Psoas muscle (tissue), 8 donors: ENCODE measurements around the gene FOXJ3. TPM values are rescaled to one million over a fixed set of nuclear protein-coding genes. Genes with fewer than 3 reads are reported as not detected.

Experiments
- ATAC-seq, 4 donors: fragments of 200-7000 bp; cut with Tn5 transposase; one replicate each; pipeline ENCODE4 v1.9.1; 2020; ENCODE audit warnings: moderate library complexity in 3 of 4, mild to moderate bottlenecking in 2 of 4
- DNase-seq, 2 donors: peaks; one replicate each; pipeline ENCODE4 v3.0.0-alpha.2; 2020
- H3K27ac ChIP-seq: fragments of 200-600 bp; one replicate; pipeline ENCODE4 v1.8.0; 2022
- H3K27me3 ChIP-seq, 3 donors: fragments of 200-600 bp in 1 of 3; one replicate each; pipeline versions ENCODE4 v1.6.1 to v1.8.0; 2013 to 2022; ENCODE audit warnings: low read length in 2 of 3, mild to moderate bottlenecking in 2 of 3, moderate library complexity in 1 of 3; ENCODE audit not compliant: insufficient read depth in 3 of 3
- H3K36me3 ChIP-seq, 2 donors: fragments of 200-600 bp in 1 of 2; one replicate each; pipeline versions ENCODE4 v1.6.1 to v1.8.0; 2013 to 2022; ENCODE audit warnings: low read depth in 1 of 2, mild to moderate bottlenecking in 1 of 2, moderate library complexity in 1 of 2; ENCODE audit not compliant: insufficient read depth in 1 of 2
- H3K4me1 ChIP-seq: fragments of 200-600 bp; one replicate; pipeline ENCODE4 v1.8.0; 2022
- H3K4me3 ChIP-seq: fragments of 200-600 bp; one replicate; pipeline ENCODE4 v1.8.0; 2022; ENCODE audit warnings: mild to moderate bottlenecking
- H3K9me3 ChIP-seq: fragments of 200-600 bp; one replicate; pipeline ENCODE4 v1.8.0; 2022
- WGBS, 3 donors: extraction: QIAGEN DNeasy Blood & Tissue Kit; methylation state at CpG; one replicate each; pipeline versions ENCODE4 v1.1.6 to v1.1.7; 2013; 5-methylcytosine and 5-hydroxymethylcytosine counted together
- intact Hi-C, 2 donors: fragments of 100-400 bp; cut with DNase I; formaldehyde crosslinking; loops; one replicate each; pipeline versions ENCODE4 v1.11.0 to v1.14.2; 2022
- polyA plus RNA-seq, 3 donors: library from polyadenylated mRNA; stranded (reverse); fragments of 200-250 nt; gene quantifications; one replicate each; pipeline ENCODE4 v1.2.3, GENCODE V29; 2013
- total RNA-seq, 4 donors: library from RNA; stranded (reverse); fragmentation: NEBNext Ultra II Directional in 2 of 4; extraction: Animal tissue kit (Norgen Biotek cat#: 25700) in 2 of 4; gene quantifications; one replicate each; pipeline versions ENCODE4 v1.2.1 to v1.2.4, GENCODE V29; 2021 to 2023
- TF ChIP-seq, protein P1 (sequence below): fragments of 200-600 bp; IDR thresholded peaks from one replicate; pipeline ENCODE4 v1.8.0; 2022; ENCODE audit warnings: antibody characterized with exemption
- donor health status: healthy with polysubstance abuse.
- donor health status: DM: no; HTN: no; CAD: no; lungs with moderate emphysema.
- donor health status: Bipolar disorder and iron deficiency.
- donor health status: healthy.
- donor health status: DM: yes; HTN: yes; CAD: no.
- donor health status: DM: no; HTN: no; CAD: no.
- donor health status: DM: no; HTN: no; CAD: no.
- donor health status: DM: yes; HTN: yes; CAD: no.

Gene FOXJ3
- total and polyA plus RNA-seq, 7 donors: 15.1 to 53.1 (median 47.9) TPM

DNA sequence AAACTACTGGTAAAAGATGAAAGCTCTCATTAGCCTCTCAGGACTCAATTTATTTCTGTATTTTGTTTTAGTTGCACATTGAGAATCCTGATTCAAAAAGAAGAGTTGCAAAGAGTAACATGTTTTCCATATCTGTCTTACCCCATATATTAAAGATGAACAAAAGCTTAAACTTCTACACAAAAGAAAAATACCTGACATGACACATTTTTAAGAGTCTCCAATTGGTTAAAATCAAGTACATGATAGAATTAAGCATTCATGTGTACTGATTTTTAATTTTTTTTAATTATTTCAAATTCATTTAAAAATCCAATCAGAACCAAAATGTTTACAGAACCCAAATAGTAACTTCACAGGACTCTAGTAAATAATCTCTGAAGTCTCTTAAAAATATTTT lies 72.0 kb downstream of the FOXJ3 start:
- intact Hi-C loops: no loop called here
- Histone ChIP-seq H3K27ac (no peak overlapping the region), H3K4me3 (no peak overlapping the region), H3K4me1 (peaks cover 50% of the 10 kb centered on the region), H3K9me3 (no peaks in the 10 kb centered on the region), H3K36me3 (peaks cover 0 to 14% of the 10 kb centered on the region in 2 donors), H3K27me3 (no peaks in the 10 kb centered on the region)
- ATAC-seq (no peak), DNase-seq (no peak)
- TF ChIP-seq, protein P1, sequence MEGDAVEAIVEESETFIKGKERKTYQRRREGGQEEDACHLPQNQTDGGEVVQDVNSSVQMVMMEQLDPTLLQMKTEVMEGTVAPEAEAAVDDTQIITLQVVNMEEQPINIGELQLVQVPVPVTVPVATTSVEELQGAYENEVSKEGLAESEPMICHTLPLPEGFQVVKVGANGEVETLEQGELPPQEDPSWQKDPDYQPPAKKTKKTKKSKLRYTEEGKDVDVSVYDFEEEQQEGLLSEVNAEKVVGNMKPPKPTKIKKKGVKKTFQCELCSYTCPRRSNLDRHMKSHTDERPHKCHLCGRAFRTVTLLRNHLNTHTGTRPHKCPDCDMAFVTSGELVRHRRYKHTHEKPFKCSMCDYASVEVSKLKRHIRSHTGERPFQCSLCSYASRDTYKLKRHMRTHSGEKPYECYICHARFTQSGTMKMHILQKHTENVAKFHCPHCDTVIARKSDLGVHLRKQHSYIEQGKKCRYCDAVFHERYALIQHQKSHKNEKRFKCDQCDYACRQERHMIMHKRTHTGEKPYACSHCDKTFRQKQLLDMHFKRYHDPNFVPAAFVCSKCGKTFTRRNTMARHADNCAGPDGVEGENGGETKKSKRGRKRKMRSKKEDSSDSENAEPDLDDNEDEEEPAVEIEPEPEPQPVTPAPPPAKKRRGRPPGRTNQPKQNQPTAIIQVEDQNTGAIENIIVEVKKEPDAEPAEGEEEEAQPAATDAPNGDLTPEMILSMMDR: no peak

DNA sequence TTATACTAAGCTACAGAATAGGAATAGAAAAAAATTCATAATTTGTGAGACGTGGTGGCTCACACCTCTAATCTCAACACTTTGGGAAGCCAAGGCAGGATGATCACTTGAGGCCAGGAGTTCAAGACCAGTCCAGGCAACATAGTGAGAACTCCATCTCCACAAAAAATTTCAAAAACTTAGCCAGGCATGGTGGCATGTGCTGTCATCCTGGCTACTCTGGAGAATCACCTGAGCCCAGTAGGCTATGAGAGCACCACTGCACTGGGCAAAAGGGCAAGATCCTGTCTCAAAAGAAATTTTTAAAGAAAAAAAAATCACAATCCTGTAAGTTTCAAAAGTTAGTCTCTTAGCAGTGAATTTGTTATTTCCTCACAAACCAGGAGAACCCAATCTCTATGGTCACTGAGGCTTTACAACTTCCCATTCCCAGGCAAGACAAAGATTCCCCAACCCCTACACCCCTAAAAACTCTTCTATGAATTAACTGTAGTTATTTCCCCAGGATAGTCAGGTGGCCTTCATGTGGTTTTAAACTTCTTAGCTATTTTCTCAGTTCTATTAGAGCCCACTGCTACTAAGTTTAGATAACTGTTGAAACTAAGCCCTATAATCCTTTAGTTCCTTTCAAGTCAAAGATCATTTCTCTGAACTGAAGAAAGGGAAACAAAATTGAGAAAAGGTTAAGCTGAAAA lies 74.5 kb downstream of the FOXJ3 start:
- Histone ChIP-seq H3K36me3 (peaks cover 0 to 14% of the 10 kb centered on the region in 2 donors), H3K4me3 (no peak overlapping the region), H3K9me3 (no peaks in the 10 kb centered on the region), H3K27me3 (no peaks in the 10 kb centered on the region), H3K27ac (no peak overlapping the region), H3K4me1 (peaks cover 41% of the 10 kb centered on the region)
- intact Hi-C loops: no loop called here
- ATAC-seq (no peak), DNase-seq (no peak)
- WGBS, 3 donors: 74 to 84% (median 81%) methylated on average over 1 of the region's 1 CpG
- TF ChIP-seq, protein P1: no peak

DNA sequence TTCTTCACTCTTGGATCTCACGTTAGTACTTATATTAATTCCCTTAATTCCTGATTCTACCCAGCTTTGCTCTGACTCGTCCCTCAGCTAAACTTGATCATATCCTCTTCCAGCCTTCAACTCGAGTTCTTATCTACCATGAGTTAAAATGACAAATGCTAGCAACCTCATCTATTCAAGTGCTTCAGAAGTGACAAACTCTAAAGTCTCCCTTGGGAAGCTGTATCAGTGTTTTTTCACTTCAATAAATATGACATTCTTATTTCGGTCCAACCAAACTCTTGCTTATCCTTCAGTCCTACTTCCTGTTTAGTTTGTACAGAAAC lies 75.3 kb downstream of the FOXJ3 start:
- intact Hi-C loops: no loop called here
- DNase-seq (no peak), ATAC-seq (peak in 2 of 4 donors; percentile 22 to 32)
- Histone ChIP-seq H3K4me3 (peak overlapping the region; percentile 16), H3K27me3 (no peaks in the 10 kb centered on the region), H3K4me1 (peaks cover 41% of the 10 kb centered on the region), H3K36me3 (peaks cover 0 to 9% of the 10 kb centered on the region in 2 donors), H3K27ac (no peak overlapping the region), H3K9me3 (no peaks in the 10 kb centered on the region)
- TF ChIP-seq, protein P1: no peak
- 10 to 24% (median 14%) methylated on average over 4 of the region's 4 CpGs for WGBS, 3 donors

DNA sequence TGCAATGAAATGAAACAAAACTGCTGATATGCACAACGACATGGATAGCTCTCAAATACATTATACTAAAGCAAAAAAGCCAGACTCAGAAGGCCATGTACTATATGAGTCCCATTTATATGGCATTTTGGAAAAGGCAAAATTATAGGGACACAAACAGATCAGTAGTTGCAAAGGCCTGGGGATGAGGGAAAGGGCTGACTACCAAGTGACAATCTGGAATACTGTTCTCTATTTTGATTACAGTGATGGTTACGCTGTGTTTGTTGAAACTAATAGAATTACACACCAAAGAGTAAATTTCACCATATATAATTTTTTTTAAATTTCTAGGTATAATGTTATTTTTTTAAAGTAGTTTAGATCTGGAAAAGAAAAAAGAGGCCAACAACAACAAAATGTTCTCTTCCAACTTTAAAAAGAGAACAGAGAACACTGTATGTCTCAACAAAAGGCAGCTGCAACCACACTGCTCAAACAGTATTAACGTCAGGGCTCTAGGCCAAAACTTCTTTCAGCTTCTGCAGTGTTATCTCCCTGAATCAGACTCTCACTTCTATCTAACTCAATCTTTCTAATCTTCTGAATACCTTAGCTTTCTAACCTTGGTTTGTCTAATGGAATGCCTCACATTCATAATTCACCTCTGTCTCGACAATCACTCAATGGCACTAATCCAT lies 75.8 kb downstream of the FOXJ3 start:
- Histone ChIP-seq H3K4me1 (peaks cover 41% of the 10 kb centered on the region), H3K27ac (peak overlapping the region; percentile 43), H3K36me3 (peaks cover 0 to 4% of the 10 kb centered on the region in 2 donors), H3K9me3 (no peaks in the 10 kb centered on the region), H3K4me3 (peak overlapping the region; percentile 16), H3K27me3 (no peaks in the 10 kb centered on the region)
- peak; percentile 69 to 94 (median 88) for ATAC-seq
- WGBS, 3 donors: 35 to 38% (median 36%) methylated on average over 4 of the region's 4 CpGs
- TF ChIP-seq, protein P1: no peak
- intact Hi-C loops: no loop called here
- DNase-seq: no peak
